ENCODE measurements around the gene TLE4.
"Not testable (repeated sequence)": the region's sequence is repeated elsewhere in the genome, so short reads cannot be mapped to it uniquely, and the experiment has no call there.

The TLE4 gene

GRCh38 chr9:79736051-79736450, 164.3 kb downstream of the TLE4 start:
- Mint-ChIP-seq H3K9me3 (peaks cover 9% of the 10 kb centered on the region), H3K27me3 (no peaks in the 10 kb centered on the region), H3K4me3 (no peak overlapping the region), H3K36me3 (no peaks in the 10 kb centered on the region), H3K4me1 (peaks cover 7% of the 10 kb centered on the region), H3K27ac (no peak overlapping the region)
- no peak for DNase-seq
- CTCF ChIA-PET, result no interaction called here

GRCh38 chr9:79741381-79741780, 169.6 kb downstream of the TLE4 start:
- Mint-ChIP-seq H3K27ac (no peak overlapping the region), H3K36me3 (peaks cover 2% of the 10 kb centered on the region), H3K9me3 (no peaks in the 10 kb centered on the region), H3K4me3 (no peak overlapping the region), H3K4me1 (no peaks in the 10 kb centered on the region), H3K27me3 (no peaks in the 10 kb centered on the region)
- CTCF ChIA-PET, result no interaction called here
- DNase-seq, result no peak

- Mint-ChIP-seq H3K4me3 (no peak overlapping the region), H3K36me3 (peaks cover 2% of the 10 kb centered on the region), H3K9me3 (no peaks in the 10 kb centered on the region), H3K4me1 (no peaks in the 10 kb centered on the region), H3K27ac (no peak overlapping the region), H3K27me3 (peaks cover 4% of the 10 kb centered on the region)
- CTCF ChIA-PET, result interaction anchor here (0.7 kb wide), 1 partner anchor 30 kb away, joined by 4 read pairs; no protein-coding TSS in a partner anchor
- DNase-seq, result no peak
Observed at GRCh38 chr9:79742110-79742721, 170.5 kb downstream of the TLE4 start.

GRCh38 chr9:79744521-79744920, 172.8 kb downstream of the TLE4 start:
- H3K9me3 Mint-ChIP-seq, result no peaks in the 10 kb centered on the region
- peaks cover 8% of the 10 kb centered on the region for H3K27me3 Mint-ChIP-seq
- H3K36me3 Mint-ChIP-seq, result peaks cover 2% of the 10 kb centered on the region
- H3K27ac Mint-ChIP-seq, result no peak overlapping the region
- no peak overlapping the region for H3K4me3 Mint-ChIP-seq
- no peaks in the 10 kb centered on the region for H3K4me1 Mint-ChIP-seq
- CTCF ChIA-PET, result no interaction called here
- DNase-seq, result no peak

GRCh38 chr9:79745752-79746336, 174.1 kb downstream of the TLE4 start:
- H3K4me1 Mint-ChIP-seq, result no peaks in the 10 kb centered on the region
- no peak overlapping the region for H3K27ac Mint-ChIP-seq
- H3K36me3 Mint-ChIP-seq, result peaks cover 2% of the 10 kb centered on the region

GRCh38 chr9:79751895-79752466, 180.2 kb downstream of the TLE4 start:
- H3K27ac Mint-ChIP-seq, H3K4me3 Mint-ChIP-seq, H3K36me3 Mint-ChIP-seq, CTCF ChIA-PET, DNase-seq, H3K4me1 Mint-ChIP-seq, H3K9me3 Mint-ChIP-seq, H3K27me3 Mint-ChIP-seq: not testable (repeated sequence)

More at GRCh38 chr9:79745752-79746336, 174.1 kb downstream of the TLE4 start:
- DNase-seq, result no peak
- CTCF ChIA-PET, result interaction anchor here (0.6 kb wide), 1 partner anchor 96 kb away, joined by 3 read pairs; no protein-coding TSS in a partner anchor
- Mint-ChIP-seq H3K27me3 (peaks cover 8% of the 10 kb centered on the region), H3K4me3 (no peak overlapping the region), H3K9me3 (peaks cover under 1% of the 10 kb centered on the region)

GRCh38 chr9:79756414-79756813, 184.6 kb downstream of the TLE4 start:
- no peaks in the 10 kb centered on the region for H3K4me1 Mint-ChIP-seq
- no peaks in the 10 kb centered on the region for H3K27me3 Mint-ChIP-seq
- peaks cover 3% of the 10 kb centered on the region for H3K9me3 Mint-ChIP-seq
- H3K27ac Mint-ChIP-seq, result no peak overlapping the region
- no peak for DNase-seq
- no peaks in the 10 kb centered on the region for H3K36me3 Mint-ChIP-seq
- no peak overlapping the region for H3K4me3 Mint-ChIP-seq
- CTCF ChIA-PET, result no interaction called here

GRCh38 chr9:79757074-79757473, 185.3 kb downstream of the TLE4 start:
- CTCF ChIA-PET, result no interaction called here
- no peak for DNase-seq
- H3K4me3 Mint-ChIP-seq, result no peak overlapping the region
- no peaks in the 10 kb centered on the region for H3K9me3 Mint-ChIP-seq
- H3K36me3 Mint-ChIP-seq, result no peaks in the 10 kb centered on the region
- H3K27me3 Mint-ChIP-seq, result no peaks in the 10 kb centered on the region
- no peak overlapping the region for H3K27ac Mint-ChIP-seq
- H3K4me1 Mint-ChIP-seq, result no peaks in the 10 kb centered on the region

GRCh38 chr9:79757881-79758669, 186.3 kb downstream of the TLE4 start:
- Mint-ChIP-seq H3K27ac (no peak overlapping the region), H3K9me3 (no peaks in the 10 kb centered on the region), H3K4me1 (no peaks in the 10 kb centered on the region), H3K36me3 (no peaks in the 10 kb centered on the region), H3K4me3 (no peak overlapping the region), H3K27me3 (no peaks in the 10 kb centered on the region)
- no peak for DNase-seq
- CTCF ChIA-PET, result no interaction called here

- CTCF ChIA-PET, result no interaction called here
- Mint-ChIP-seq H3K27ac (no peak overlapping the region), H3K4me3 (no peak overlapping the region), H3K9me3 (no peaks in the 10 kb centered on the region), H3K36me3 (no peaks in the 10 kb centered on the region), H3K4me1 (no peaks in the 10 kb centered on the region), H3K27me3 (no peaks in the 10 kb centered on the region)
- no peak for DNase-seq
Observed at GRCh38 chr9:79759460-79759859, 187.7 kb downstream of the TLE4 start.

GRCh38 chr9:79762070-79762469, 190.3 kb downstream of the TLE4 start:
- no peak overlapping the region for H3K27ac Mint-ChIP-seq
- H3K27me3 Mint-ChIP-seq, result no peaks in the 10 kb centered on the region
- H3K36me3 Mint-ChIP-seq, result no peaks in the 10 kb centered on the region
- CTCF ChIA-PET, result no interaction called here
- no peak overlapping the region for H3K4me3 Mint-ChIP-seq
- DNase-seq, result no peak
- H3K4me1 Mint-ChIP-seq, result no peaks in the 10 kb centered on the region
- H3K9me3 Mint-ChIP-seq, result no peaks in the 10 kb centered on the region

GRCh38 chr9:79763671-79764285, 192.0 kb downstream of the TLE4 start:
- no peaks in the 10 kb centered on the region for H3K9me3 Mint-ChIP-seq
- H3K36me3 Mint-ChIP-seq, result no peaks in the 10 kb centered on the region
- no peaks in the 10 kb centered on the region for H3K27me3 Mint-ChIP-seq
- no peaks in the 10 kb centered on the region for H3K4me1 Mint-ChIP-seq
- CTCF ChIA-PET, result no interaction called here
- no peak for DNase-seq
- H3K27ac Mint-ChIP-seq, result no peak overlapping the region
- no peak overlapping the region for H3K4me3 Mint-ChIP-seq

GRCh38 chr9:79764374-79764773, 192.6 kb downstream of the TLE4 start:
- Mint-ChIP-seq H3K9me3 (no peaks in the 10 kb centered on the region), H3K4me1 (no peaks in the 10 kb centered on the region), H3K36me3 (no peaks in the 10 kb centered on the region), H3K27me3 (no peaks in the 10 kb centered on the region), H3K4me3 (no peak overlapping the region), H3K27ac (no peak overlapping the region)
- DNase-seq, result no peak
- CTCF ChIA-PET, result no interaction called here

GRCh38 chr9:79765466-79765865, 193.7 kb downstream of the TLE4 start:
- Mint-ChIP-seq H3K27me3 (no peaks in the 10 kb centered on the region), H3K4me1 (no peaks in the 10 kb centered on the region), H3K27ac (no peak overlapping the region), H3K9me3 (no peaks in the 10 kb centered on the region), H3K36me3 (no peaks in the 10 kb centered on the region), H3K4me3 (no peak overlapping the region)
- DNase-seq, result no peak
- CTCF ChIA-PET, result no interaction called here

Measured in activated naive CD4-positive, alpha-beta T cell treated with anti-CD3 and anti-CD28 coated beads, Interleukin-2, amount 10 ng/mL, durations not matched to agents 7 days and 5 days (primary cell).